TTC549 (cell line): ENCODE measurements around the gene MED12L.

ENCODE experiments used
- FAIRE-seq: peaks from 2 replicates; lab custom pipeline; 2012; peaks lifted over from hg19 to GRCh38; lab: Jason Lieb, UNC

The MED12L gene

DNA sequence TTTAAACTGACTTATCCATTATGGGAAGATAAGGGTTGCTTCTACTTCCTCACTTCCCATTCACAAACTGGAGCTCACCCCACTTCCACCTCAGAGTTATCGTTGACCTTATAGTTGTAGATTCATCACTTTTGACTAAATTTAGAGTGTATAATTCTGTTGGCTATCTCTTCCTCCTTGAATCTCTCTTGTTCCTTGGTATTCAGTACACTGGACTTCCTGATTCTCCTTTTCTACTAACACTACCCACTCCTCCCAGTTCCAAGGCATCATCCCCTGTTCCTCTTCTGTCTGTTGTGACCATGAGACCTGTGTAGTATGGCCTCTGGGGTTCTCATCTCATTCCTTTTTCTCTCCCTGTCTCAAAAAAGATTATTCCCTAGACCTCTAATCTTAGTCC is 237.0 kb downstream of the MED12L start:
- FAIRE-seq, result no peak

DNA sequence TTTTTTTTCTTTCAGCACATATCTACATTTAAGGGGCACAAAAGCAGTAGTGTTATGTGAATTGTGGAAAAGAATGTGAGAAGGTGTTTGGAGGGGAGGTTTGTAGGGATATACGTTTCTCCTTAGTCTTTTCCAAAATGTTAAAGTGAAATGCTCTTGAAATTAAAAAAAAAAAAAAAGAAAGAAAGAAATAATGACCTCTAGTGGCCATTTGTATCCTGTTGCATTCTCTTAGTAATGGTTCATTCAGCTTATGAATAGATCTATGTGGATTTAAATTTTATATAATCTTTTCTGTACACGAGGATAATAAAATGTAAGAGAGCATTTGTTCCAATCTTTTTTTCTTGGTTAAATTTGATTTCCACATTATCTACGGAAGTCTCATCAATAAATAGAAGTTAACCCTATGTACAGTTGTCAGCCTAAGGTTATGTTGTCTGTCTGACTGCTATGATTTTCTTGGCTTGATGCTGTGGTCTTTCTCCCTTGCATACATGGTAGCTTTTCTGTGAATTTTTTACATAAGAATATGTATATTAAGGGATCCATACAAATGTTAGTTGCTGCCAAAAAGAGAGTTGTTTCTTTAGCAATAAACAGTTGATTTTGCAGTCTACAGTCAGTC is 242.2 kb downstream of the MED12L start:
- FAIRE-seq, result peak; percentile 83

DNA sequence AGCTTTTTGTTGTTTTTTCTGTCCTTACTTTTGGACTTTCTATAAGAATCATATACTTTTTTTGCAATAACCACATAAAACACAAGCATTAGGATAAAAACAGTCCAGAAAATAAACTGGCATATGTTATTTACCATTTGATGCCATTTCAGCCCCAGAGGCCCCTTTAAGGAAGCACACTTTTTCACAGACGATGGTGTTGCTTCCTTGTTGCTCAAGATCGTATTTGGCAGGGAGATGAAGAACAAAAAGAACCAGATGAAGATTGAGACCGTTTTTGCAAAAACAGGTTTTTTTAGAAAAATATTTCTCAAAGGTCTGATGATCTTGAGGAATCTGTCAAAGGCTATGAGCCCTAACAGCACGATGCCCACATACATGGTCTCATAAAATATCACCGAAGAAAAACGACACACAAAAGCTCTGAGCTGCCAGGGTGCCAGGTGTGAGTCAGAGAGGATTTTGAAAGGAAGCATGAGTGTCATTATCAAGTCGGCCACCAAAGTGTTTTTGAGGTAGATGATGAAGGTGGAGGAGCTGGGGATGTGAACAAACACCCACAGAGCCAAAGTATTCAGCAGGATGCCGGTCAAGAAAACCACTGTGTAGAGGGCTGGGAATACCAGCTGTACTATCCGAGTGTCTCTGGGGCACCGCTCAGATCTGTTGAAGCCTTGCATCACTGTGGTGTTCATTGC is 243.0 kb downstream of the MED12L start:
- FAIRE-seq, result no peak

DNA sequence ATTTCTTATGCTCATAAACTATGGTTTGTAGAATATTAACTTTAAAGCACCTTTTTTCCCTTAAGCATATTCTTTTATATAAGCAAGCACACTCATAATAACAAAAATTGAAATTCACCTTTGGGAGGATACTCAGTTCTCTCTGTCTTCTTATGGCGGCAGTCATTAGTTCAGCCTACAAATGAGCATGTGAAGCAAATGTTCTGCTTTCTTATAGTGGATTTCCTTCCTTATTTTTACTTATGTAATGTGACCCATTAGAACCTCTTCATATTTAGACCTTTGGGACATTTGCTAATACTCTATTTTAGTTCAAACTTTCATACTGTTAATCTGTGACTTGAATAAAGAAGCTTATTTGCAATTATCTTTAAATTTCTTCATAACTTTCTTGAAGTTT is 243.9 kb downstream of the MED12L start, which contains the start of gene P2RY13:
Gene P2RY13 (minus strand): TSS at position 187 of the 400 bp plus-strand sequence. CDS start 21 bp downstream, at position 166.
- FAIRE-seq, result no peak

- FAIRE-seq, result no peak
Measured at GRCh38 chr3:151330379-151330778, 244.9 kb downstream of the MED12L start.

DNA sequence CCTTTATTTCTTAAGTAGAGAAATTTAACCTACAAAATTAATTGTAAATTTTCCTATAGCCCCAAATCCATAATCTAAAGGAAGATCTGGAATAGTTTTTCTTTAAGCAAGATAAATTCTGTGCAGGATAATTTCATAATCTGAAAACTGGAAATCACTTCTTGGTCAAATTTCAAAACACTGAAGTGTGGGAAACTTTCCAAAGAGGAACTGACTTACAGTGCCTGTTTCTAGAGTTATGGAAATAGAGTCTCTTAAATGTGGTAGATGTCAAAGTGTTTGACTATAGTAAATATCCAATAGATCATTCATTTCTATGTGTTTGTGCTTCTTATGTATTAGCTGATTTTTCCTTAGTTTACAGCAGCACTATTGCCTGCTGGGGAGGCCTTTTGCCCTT is 245.4 kb downstream of the MED12L start:
- FAIRE-seq, result no peak

DNA sequence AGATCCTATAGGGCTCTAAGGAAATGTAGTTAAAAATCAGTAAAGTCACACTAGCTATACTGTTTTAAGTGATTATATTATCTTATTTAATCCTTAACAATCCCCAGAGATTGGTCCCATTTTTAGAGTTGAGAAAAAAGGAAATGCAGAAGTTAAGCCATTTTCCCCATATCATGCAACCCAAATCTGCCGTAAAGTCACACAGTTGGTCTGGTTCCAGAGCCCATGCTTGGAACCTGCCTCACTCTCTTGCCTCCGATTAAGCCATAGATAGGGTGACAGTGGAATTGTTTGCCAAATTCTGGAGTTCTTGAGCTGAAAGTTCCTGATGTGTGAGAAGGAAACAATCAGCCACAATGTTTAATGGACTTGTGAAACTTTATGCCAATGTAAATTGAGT is 246.2 kb downstream of the MED12L start:
- no peak for FAIRE-seq

GRCh38 chr3:151345859-151346258 is 260.4 kb downstream of the MED12L start:
- no peak for FAIRE-seq

- FAIRE-seq, result no peak
Measured at GRCh38 chr3:151346292-151346691, 260.8 kb downstream of the MED12L start.

DNA sequence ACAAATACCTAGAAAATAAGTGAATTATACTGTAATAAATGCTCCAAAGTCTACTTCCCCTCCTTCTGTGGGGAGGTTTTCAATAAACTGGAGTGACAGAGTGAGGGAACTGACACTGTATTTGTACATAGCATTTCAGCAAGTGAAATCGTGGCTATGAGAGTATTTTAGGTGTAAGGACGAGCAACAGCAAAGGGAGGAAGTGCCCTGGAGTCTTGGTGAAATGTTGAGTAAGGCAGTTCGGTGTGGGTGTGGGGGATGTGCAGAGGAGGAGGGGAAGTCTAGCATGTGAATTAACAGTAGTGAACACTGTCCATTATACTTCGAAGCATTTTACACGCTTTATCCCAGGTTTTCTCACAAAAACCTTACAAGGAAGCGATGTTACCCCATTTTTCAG is 262.0 kb downstream of the MED12L start:
- no peak for FAIRE-seq

GRCh38 chr3:151350656-151351055 is 265.2 kb downstream of the MED12L start:
- FAIRE-seq, result no peak

DNA sequence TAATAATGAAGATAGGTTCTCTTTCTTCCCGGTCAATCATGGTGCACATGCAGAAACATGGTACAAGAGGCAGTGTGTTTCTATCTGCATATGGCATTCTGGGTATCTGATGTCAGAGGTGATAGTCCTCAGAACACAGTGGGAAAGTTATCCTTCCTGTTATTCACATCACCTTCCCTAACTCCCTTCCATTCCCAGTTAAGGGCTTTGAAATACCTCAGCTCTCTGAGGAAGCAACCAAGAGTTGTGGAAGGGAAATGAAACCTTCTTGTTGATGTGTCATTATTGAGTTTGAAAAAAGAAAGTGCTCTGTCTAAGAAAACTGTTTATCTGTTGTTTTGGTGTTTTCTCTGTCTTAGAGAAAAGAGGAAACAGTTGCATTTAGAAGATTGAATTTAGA is 265.8 kb downstream of the MED12L start:
- FAIRE-seq, result no peak

- FAIRE-seq, result no peak
Measured at GRCh38 chr3:151351648-151352047, 266.2 kb downstream of the MED12L start.

- FAIRE-seq, result no peak
Measured at GRCh38 chr3:151356794-151357462, 271.5 kb downstream of the MED12L start.

DNA sequence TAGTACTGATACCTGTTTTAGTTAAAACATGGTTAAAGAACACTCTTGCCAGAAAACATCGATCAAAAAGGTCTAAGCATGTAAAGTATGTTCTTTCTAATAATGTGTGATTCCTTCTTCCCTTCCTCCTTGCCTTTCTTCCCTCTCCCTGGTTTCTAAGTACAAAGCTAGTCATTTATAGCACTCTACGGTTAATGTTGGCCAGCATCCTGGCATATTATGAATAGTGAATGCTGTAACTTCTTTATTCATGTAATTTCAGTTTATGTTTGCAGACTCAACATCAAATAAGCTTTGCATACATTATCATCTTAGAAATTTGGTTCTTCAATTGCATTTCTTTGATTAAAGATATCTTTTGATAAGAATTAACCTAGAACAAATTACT is 272.0 kb downstream of the MED12L start:
- no peak for FAIRE-seq

DNA sequence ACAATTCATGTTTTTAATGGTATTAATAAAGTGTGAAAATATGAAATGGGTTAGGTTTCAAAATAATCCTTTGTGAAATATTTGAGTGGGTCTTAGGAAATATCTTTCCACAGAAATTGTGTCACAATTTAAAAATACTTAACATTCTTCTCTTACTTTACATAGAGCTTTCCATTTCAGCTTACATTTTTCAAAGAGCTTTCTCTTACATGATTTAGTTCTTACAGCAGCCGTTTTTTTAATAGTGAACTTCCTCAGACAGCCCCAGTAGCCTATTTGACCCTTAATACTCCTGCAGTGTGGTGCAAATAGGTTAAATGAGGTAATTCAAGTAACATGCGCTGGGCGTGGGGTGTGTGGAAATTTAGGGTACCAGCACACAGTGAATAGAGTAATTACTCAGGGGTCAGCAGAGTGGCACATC is 277.3 kb downstream of the MED12L start:
- no peak for FAIRE-seq

DNA sequence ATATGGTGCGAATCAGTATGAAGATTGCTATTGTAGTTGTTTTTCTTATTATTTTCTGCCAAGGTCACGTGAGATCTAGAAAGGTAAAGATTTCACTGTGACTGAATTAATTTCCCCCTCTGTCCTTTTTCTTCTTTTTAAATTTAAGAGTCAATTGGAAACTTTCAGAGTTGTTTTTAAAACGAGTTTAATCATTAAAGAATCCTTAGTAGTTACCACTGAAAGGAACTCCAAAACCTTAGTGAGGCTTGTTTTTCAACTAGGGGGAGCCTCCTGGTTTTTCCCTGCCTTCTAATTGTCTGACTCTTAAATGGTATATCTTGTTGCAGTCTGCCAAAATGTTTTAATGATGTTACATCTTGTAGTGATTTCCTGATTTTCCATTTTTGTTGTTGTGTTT is 281.5 kb downstream of the MED12L start:
- FAIRE-seq, result no peak

- no peak for FAIRE-seq
Measured at GRCh38 chr3:151367448-151367847, 282.0 kb downstream of the MED12L start.

GRCh38 chr3:151371526-151371925 is 286.1 kb downstream of the MED12L start:
- no peak for FAIRE-seq

GRCh38 chr3:151372063-151372820 is 286.8 kb downstream of the MED12L start:
- no peak for FAIRE-seq

DNA sequence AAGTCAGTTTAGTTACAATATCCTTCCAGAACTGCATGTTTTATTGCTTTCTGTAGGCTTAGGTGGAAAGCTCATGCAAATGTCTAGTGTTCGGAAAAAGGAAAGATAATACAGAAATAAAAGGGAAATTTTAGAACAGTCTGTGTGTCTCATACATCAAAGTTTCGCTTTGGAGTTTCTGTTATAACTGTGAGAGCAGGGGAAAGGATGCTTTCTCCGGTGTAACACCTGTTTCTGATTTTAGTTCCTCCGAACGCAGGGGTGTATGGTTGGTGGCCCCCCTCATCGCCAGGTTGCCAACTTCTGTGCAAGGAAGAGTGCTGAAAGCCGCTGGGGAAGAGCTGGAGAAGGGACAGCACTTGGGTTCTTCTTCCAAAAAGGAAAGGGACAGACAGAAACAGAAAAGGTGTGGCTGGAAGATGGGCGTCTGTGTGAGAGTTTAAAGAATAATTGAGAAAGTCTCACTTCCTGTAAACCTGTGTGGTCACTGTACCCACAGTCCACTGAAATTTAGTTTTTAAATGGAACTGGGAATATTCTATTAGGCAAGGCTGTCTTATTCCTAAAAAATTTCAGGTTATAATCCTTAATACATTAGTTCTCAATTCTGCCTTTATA is 292.4 kb downstream of the MED12L start:
- no peak for FAIRE-seq

- FAIRE-seq, result no peak
Measured at GRCh38 chr3:151379083-151379734, 293.7 kb downstream of the MED12L start.
